ENCODE measurements around the gene CERS6. TPM values are rescaled to one million over a fixed set of nuclear protein-coding genes. Genes with fewer than 3 reads are reported as not detected.

CERS6 gene
- total RNA-seq, 1 experiment from 2014 or later, result 17.3 TPM

- TF ChIP-seq FOXP1 (CRISPR knock-in tag; IDR thresholded peaks at IDR 0.05; ENCODE audit: borderline replicate concordance), result no peak
- TF ChIP-seq SMAD3 (CRISPR knock-in tag; IDR thresholded peaks at IDR 0.05; ENCODE audit: borderline replicate concordance), result no peak
- TF ChIP-seq KAT7 (CRISPR knock-in tag; IDR thresholded peaks at IDR 0.05; ENCODE audit: borderline replicate concordance), result no peak
- no peak for TF ChIP-seq ZSCAN18 (CRISPR knock-in tag; IDR thresholded peaks at IDR 0.05)
- no peak for TF ChIP-seq MXD4 (CRISPR knock-in tag; IDR thresholded peaks at IDR 0.05; ENCODE audit: borderline replicate concordance)
- TF ChIP-seq HMGA2 (CRISPR knock-in tag; IDR thresholded peaks at IDR 0.05), result no peak
These were observed 21.9 kb upstream of the CERS6 start (continued) for GRCh38 chr2:168434146-168434545.

GRCh38 chr2:168436840-168437239, 19.2 kb upstream of the CERS6 start:
- CTCF ChIA-PET, result no interaction called here
- Mint-ChIP-seq H3K9me3 (no peaks in the 10 kb centered on the region), H3K4me1 (peaks cover 4% of the 10 kb centered on the region), H3K36me3 (no peaks in the 10 kb centered on the region), H3K4me3 (no peak overlapping the region), H3K27me3 (ENCODE audit: low read depth) (no peaks in the 10 kb centered on the region; the same call in 1 of the 2 replicates), H3K27ac (no peak overlapping the region)
- DNase-seq (ENCODE audit: low spot score) (no peak), ATAC-seq (no peak)
- POLR2A ChIA-PET, result no interaction called here
- no peak for TF ChIP-seq TEAD4 (CRISPR knock-in tag; IDR thresholded peaks at IDR 0.05)
- no peak for TF ChIP-seq CBFB (CRISPR knock-in tag; IDR thresholded peaks at IDR 0.05; ENCODE audit: low read depth)
- no peak for TF ChIP-seq E2F1 (CRISPR knock-in tag; IDR thresholded peaks at IDR 0.05)
- TF ChIP-seq SMAD3 (CRISPR knock-in tag; IDR thresholded peaks at IDR 0.05; ENCODE audit: borderline replicate concordance), result no peak
- TF ChIP-seq ELF4 (CRISPR knock-in tag; IDR thresholded peaks at IDR 0.05; ENCODE audit: low read depth), result no peak
- TF ChIP-seq NR1H2 (CRISPR knock-in tag; IDR thresholded peaks at IDR 0.05), result no peak
- no peak for TF ChIP-seq NFATC4 (CRISPR knock-in tag; IDR thresholded peaks at IDR 0.05)
- no peak for TF ChIP-seq SOX15 (CRISPR knock-in tag; IDR thresholded peaks at IDR 0.05)
- TF ChIP-seq ZBTB43 (CRISPR knock-in tag; IDR thresholded peaks at IDR 0.05), result no peak
- TF ChIP-seq ZNF416 (CRISPR knock-in tag; IDR thresholded peaks at IDR 0.05), result no peak
- no peak for TF ChIP-seq ZNF532 (CRISPR knock-in tag; IDR thresholded peaks at IDR 0.05; ENCODE audit: borderline replicate concordance)
- no peak for TF ChIP-seq PREB (CRISPR knock-in tag; IDR thresholded peaks at IDR 0.05; ENCODE audit: borderline replicate concordance)
- TF ChIP-seq JAZF1 (CRISPR knock-in tag; IDR thresholded peaks at IDR 0.05), result no peak
- no peak for TF ChIP-seq FOXK1 (CRISPR knock-in tag; IDR thresholded peaks at IDR 0.05)

Measured in WTC11 (cell line).